ENCODE measurements around the gene NKX1-1.

The NKX1-1 gene

GRCh38 chr4:1403177-1403583, 3.1 kb downstream of the NKX1-1 start:
- no peak overlapping the region; the same call in 1 of the 2 replicates for H3K4me3 ChIP-seq (ENCODE audit: low read depth, low read length)
- H3K9me3 ChIP-seq (ENCODE audit: control insufficient read depth, insufficient read depth, low read length): peaks cover 7% of the 10 kb centered on the region
- no peaks in the 10 kb centered on the region for H3K36me3 ChIP-seq (ENCODE audit: control insufficient read depth, insufficient read depth, low read length)
- H3K9ac ChIP-seq (ENCODE audit: low read depth, low read length): no peak overlapping the region
- no peak overlapping the region for H3K27ac ChIP-seq (ENCODE audit: low read depth, low read length)
- peaks cover 81% of the 10 kb centered on the region for H3K27me3 ChIP-seq (ENCODE audit: control insufficient read depth, insufficient read depth, low read length)
- H3K4me1 ChIP-seq (ENCODE audit: control insufficient read depth, insufficient read depth, low read length): peaks cover 1% of the 10 kb centered on the region; the same call in 1 of the 2 replicates

- Histone ChIP-seq H3K9me3 (ENCODE audit: control insufficient read depth, insufficient read depth, low read length) (peaks cover 7% of the 10 kb centered on the region), H3K27ac (ENCODE audit: low read depth, low read length) (no peak overlapping the region), H3K4me3 (ENCODE audit: low read depth, low read length) (no peak overlapping the region), H3K27me3 (ENCODE audit: control insufficient read depth, insufficient read depth, low read length) (peaks cover 75% of the 10 kb centered on the region), H3K4me1 (ENCODE audit: control insufficient read depth, insufficient read depth, low read length) (no peaks in the 10 kb centered on the region), H3K9ac (ENCODE audit: low read depth, low read length) (no peak overlapping the region), H3K36me3 (ENCODE audit: control insufficient read depth, insufficient read depth, low read length) (no peaks in the 10 kb centered on the region)
These were observed 3.6 kb downstream of the NKX1-1 start for GRCh38 chr4:1402516-1403091.

- Histone ChIP-seq H3K27me3 (ENCODE audit: control insufficient read depth, insufficient read depth, low read length) (peaks cover 70% of the 10 kb centered on the region), H3K4me1 (ENCODE audit: control insufficient read depth, insufficient read depth, low read length) (no peaks in the 10 kb centered on the region), H3K36me3 (ENCODE audit: control insufficient read depth, insufficient read depth, low read length) (no peaks in the 10 kb centered on the region)
These were observed 4.2 kb downstream of the NKX1-1 start for GRCh38 chr4:1402021-1402515.

GRCh38 chr4:1401409-1402020, 4.7 kb downstream of the NKX1-1 start:
- H3K36me3 ChIP-seq (ENCODE audit: control insufficient read depth, insufficient read depth, low read length): no peaks in the 10 kb centered on the region
- H3K9ac ChIP-seq (ENCODE audit: low read depth, low read length): no peak overlapping the region
- peaks cover 64% of the 10 kb centered on the region for H3K27me3 ChIP-seq (ENCODE audit: control insufficient read depth, insufficient read depth, low read length)
- H3K4me1 ChIP-seq (ENCODE audit: control insufficient read depth, insufficient read depth, low read length): no peaks in the 10 kb centered on the region
- peaks cover 18% of the 10 kb centered on the region for H3K9me3 ChIP-seq (ENCODE audit: control insufficient read depth, insufficient read depth, low read length)
- no peak overlapping the region for H3K4me3 ChIP-seq (ENCODE audit: low read depth, low read length)
- no peak overlapping the region for H3K27ac ChIP-seq (ENCODE audit: low read depth, low read length)

More at GRCh38 chr4:1402021-1402515, 4.2 kb downstream of the NKX1-1 start:
- no peak overlapping the region for H3K9ac ChIP-seq (ENCODE audit: low read depth, low read length)
- no peak overlapping the region for H3K27ac ChIP-seq (ENCODE audit: low read depth, low read length)
- H3K9me3 ChIP-seq (ENCODE audit: control insufficient read depth, insufficient read depth, low read length): peaks cover 12% of the 10 kb centered on the region
- H3K4me3 ChIP-seq (ENCODE audit: low read depth, low read length): no peak overlapping the region

GRCh38 chr4:1400831-1401408, 5.3 kb downstream of the NKX1-1 start:
- H3K36me3 ChIP-seq (ENCODE audit: control insufficient read depth, insufficient read depth, low read length): no peaks in the 10 kb centered on the region
- H3K9me3 ChIP-seq (ENCODE audit: control insufficient read depth, insufficient read depth, low read length): peaks cover 21% of the 10 kb centered on the region
- no peak overlapping the region for H3K27ac ChIP-seq (ENCODE audit: low read depth, low read length)
- no peak overlapping the region for H3K9ac ChIP-seq (ENCODE audit: low read depth, low read length)
- no peaks in the 10 kb centered on the region for H3K4me1 ChIP-seq (ENCODE audit: control insufficient read depth, insufficient read depth, low read length)
- peaks cover 58% of the 10 kb centered on the region for H3K27me3 ChIP-seq (ENCODE audit: control insufficient read depth, insufficient read depth, low read length)
- no peak overlapping the region for H3K4me3 ChIP-seq (ENCODE audit: low read depth, low read length)

- Histone ChIP-seq H3K9ac (ENCODE audit: low read depth, low read length) (no peak overlapping the region), H3K27ac (ENCODE audit: low read depth, low read length) (no peak overlapping the region), H3K4me1 (ENCODE audit: control insufficient read depth, insufficient read depth, low read length) (no peaks in the 10 kb centered on the region), H3K27me3 (ENCODE audit: control insufficient read depth, insufficient read depth, low read length) (peaks cover 52% of the 10 kb centered on the region), H3K36me3 (ENCODE audit: control insufficient read depth, insufficient read depth, low read length) (no peaks in the 10 kb centered on the region), H3K9me3 (ENCODE audit: control insufficient read depth, insufficient read depth, low read length) (peaks cover 25% of the 10 kb centered on the region), H3K4me3 (ENCODE audit: low read depth, low read length) (no peak overlapping the region)
These were observed 5.9 kb downstream of the NKX1-1 start for GRCh38 chr4:1400191-1400805.

- Histone ChIP-seq H3K9me3 (ENCODE audit: control insufficient read depth, insufficient read depth, low read length) (peaks cover 25% of the 10 kb centered on the region), H3K27ac (ENCODE audit: low read depth, low read length) (no peak overlapping the region), H3K36me3 (ENCODE audit: control insufficient read depth, insufficient read depth, low read length) (no peaks in the 10 kb centered on the region), H3K4me1 (ENCODE audit: control insufficient read depth, insufficient read depth, low read length) (no peaks in the 10 kb centered on the region), H3K4me3 (ENCODE audit: low read depth, low read length) (no peak overlapping the region), H3K27me3 (ENCODE audit: control insufficient read depth, insufficient read depth, low read length) (peaks cover 45% of the 10 kb centered on the region), H3K9ac (ENCODE audit: low read depth, low read length) (no peak overlapping the region)
These were observed 6.6 kb downstream of the NKX1-1 start for GRCh38 chr4:1399508-1400190.

GRCh38 chr4:1398681-1399507, 7.3 kb downstream of the NKX1-1 start:
- Histone ChIP-seq H3K4me1 (ENCODE audit: control insufficient read depth, insufficient read depth, low read length) (no peaks in the 10 kb centered on the region), H3K27me3 (ENCODE audit: control insufficient read depth, insufficient read depth, low read length) (peaks cover 38% of the 10 kb centered on the region), H3K9me3 (ENCODE audit: control insufficient read depth, insufficient read depth, low read length) (peaks cover 25% of the 10 kb centered on the region), H3K4me3 (ENCODE audit: low read depth, low read length) (no peak overlapping the region), H3K27ac (ENCODE audit: low read depth, low read length) (no peak overlapping the region), H3K9ac (ENCODE audit: low read depth, low read length) (no peak overlapping the region), H3K36me3 (ENCODE audit: control insufficient read depth, insufficient read depth, low read length) (no peaks in the 10 kb centered on the region)

- H3K27me3 ChIP-seq (ENCODE audit: control insufficient read depth, insufficient read depth, low read length): peaks cover 18% of the 10 kb centered on the region
- no peak overlapping the region for H3K4me3 ChIP-seq (ENCODE audit: low read depth, low read length)
- H3K36me3 ChIP-seq (ENCODE audit: control insufficient read depth, insufficient read depth, low read length): no peaks in the 10 kb centered on the region
- H3K9ac ChIP-seq (ENCODE audit: low read depth, low read length): no peak overlapping the region
- no peaks in the 10 kb centered on the region for H3K4me1 ChIP-seq (ENCODE audit: control insufficient read depth, insufficient read depth, low read length)
- H3K9me3 ChIP-seq (ENCODE audit: control insufficient read depth, insufficient read depth, low read length): peaks cover 25% of the 10 kb centered on the region
- H3K27ac ChIP-seq (ENCODE audit: low read depth, low read length): no peak overlapping the region
These were observed 9.3 kb downstream of the NKX1-1 start for GRCh38 chr4:1396806-1397455.

All from HUES48 (cell line).